Epithelial cell of prostate (primary cell): ENCODE results near the gene UBAP2L.

ENCODE experiments used
- DNase-seq: peaks from one replicate; pipeline ENCODE4 v3.0.0-alpha.2; 2011; ENCODE audit warnings: low read depth, low spot score
- H3K27ac ChIP-seq: fragments of 450-650 bp; 2 replicates; pipeline ENCODE4 v1.5.1; 2017; ENCODE audit warnings: mild to moderate bottlenecking

UBAP2L gene, protein sequence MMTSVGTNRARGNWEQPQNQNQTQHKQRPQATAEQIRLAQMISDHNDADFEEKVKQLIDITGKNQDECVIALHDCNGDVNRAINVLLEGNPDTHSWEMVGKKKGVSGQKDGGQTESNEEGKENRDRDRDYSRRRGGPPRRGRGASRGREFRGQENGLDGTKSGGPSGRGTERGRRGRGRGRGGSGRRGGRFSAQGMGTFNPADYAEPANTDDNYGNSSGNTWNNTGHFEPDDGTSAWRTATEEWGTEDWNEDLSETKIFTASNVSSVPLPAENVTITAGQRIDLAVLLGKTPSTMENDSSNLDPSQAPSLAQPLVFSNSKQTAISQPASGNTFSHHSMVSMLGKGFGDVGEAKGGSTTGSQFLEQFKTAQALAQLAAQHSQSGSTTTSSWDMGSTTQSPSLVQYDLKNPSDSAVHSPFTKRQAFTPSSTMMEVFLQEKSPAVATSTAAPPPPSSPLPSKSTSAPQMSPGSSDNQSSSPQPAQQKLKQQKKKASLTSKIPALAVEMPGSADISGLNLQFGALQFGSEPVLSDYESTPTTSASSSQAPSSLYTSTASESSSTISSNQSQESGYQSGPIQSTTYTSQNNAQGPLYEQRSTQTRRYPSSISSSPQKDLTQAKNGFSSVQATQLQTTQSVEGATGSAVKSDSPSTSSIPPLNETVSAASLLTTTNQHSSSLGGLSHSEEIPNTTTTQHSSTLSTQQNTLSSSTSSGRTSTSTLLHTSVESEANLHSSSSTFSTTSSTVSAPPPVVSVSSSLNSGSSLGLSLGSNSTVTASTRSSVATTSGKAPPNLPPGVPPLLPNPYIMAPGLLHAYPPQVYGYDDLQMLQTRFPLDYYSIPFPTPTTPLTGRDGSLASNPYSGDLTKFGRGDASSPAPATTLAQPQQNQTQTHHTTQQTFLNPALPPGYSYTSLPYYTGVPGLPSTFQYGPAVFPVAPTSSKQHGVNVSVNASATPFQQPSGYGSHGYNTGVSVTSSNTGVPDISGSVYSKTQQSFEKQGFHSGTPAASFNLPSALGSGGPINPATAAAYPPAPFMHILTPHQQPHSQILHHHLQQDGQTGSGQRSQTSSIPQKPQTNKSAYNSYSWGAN

DNA sequence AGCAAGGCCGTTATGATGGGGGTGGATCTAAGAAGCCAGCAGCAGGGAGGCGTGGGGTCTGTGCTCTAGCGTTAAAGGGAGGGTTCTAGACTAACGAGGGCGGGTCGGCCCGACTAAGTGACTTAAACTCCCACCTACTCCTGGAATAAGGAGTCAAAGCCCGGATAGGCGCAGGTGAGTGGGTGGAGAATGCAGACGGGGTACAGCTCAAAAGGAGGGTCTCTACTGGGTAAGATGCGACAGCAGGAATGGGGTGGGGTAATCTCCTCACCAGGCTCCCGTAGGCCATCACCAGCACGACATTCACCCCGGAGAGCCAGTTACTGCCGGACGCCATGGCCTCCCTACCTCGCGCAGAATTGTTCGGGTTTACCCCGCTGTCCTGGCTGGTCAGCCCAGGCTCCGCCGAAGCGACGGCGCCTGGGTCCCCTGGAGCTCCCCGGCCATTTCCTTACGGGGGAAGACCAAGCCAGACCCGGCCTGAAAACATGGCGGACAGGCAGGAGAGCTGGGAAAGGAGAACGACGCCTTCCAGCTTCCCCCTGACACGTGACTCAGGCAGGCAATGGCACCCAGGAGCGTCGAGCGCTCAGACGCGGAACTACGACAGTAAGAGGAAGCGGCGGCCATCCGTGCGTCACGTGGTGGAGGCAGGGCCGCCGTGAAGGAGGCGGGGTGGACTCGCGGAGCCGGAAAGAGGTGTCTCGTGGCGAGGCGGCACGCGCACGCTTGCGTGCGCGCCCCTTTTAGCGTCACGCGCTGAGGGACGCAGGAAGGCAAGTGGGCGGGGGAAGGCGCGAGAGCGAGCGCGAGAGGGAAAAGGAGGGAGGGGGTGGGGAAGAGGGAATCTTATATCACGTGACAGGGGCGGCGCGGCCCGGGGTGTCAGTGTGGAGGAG is at the start of gene UBAP2L:
Gene UBAP2L (plus strand): TSS at position 885 of the 899 bp plus-strand sequence. CDS start 4,169 bp downstream, outside the sequence.
- H3K27ac ChIP-seq, result peak within 1 kb of the TSS; percentile 91
- DNase-seq, result peak; percentile 97

- DNase-seq, result no peak
- H3K27ac ChIP-seq, result peak overlapping the region; percentile 65
These were observed 49.6 kb upstream of the UBAP2L start for GRCh38 chr1:154171223-154171583.

- peak overlapping the region; percentile 65 for H3K27ac ChIP-seq
- no peak for DNase-seq
These were observed 48.9 kb upstream of the UBAP2L start for GRCh38 chr1:154171880-154172279.

DNA sequence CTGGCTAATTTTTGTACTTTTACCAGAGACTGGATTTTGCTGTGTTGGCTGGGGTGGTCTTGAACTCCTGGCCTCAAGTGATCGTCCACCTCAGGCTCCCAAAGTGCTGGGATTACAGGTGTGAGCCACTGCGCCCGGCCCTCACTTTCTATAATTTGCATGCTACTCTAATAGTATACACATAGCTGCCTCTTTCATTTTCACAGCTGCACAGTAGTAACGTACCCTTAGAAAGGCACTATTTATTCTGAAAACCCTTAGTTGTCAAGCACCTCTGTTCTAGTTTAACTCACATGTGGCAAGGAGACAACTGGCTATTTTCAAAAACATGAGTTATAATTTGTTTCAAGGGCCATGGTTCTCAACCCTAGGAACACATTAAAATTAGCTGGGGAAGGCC is 46.1 kb upstream of the UBAP2L start:
- DNase-seq, result no peak
- no peak overlapping the region for H3K27ac ChIP-seq

GRCh38 chr1:154176337-154176736 is 44.4 kb upstream of the UBAP2L start:
- H3K27ac ChIP-seq, result peak overlapping the region; percentile 40
- no peak for DNase-seq

DNA sequence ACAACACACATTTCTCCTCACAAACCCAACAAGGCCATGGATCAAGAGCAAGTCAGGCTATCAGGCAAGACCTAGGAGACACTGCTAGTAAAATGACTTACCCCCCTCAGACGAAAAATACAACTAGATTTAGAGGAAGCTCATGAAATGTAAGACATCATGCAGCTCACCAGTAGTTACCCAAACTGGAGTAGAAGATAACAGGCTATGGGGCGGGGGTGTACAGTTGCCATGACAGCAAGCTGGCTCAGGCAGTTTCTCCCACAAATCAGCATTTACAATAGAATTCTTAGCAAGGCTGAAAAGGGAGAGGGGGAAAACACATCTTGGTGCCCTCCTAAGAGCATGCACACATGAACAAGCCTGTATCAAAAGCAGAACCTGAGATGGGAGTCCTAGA is 42.7 kb upstream of the UBAP2L start:
- H3K27ac ChIP-seq, result peak overlapping the region; percentile 40
- no peak for DNase-seq

GRCh38 chr1:154178911-154179811 is 41.6 kb upstream of the UBAP2L start:
- H3K27ac ChIP-seq, result peak overlapping the region; percentile 40
- DNase-seq, result no peak

- H3K27ac ChIP-seq, result peak overlapping the region; percentile 40
- no peak for DNase-seq
These were observed 40.6 kb upstream of the UBAP2L start for GRCh38 chr1:154179946-154180687.

DNA sequence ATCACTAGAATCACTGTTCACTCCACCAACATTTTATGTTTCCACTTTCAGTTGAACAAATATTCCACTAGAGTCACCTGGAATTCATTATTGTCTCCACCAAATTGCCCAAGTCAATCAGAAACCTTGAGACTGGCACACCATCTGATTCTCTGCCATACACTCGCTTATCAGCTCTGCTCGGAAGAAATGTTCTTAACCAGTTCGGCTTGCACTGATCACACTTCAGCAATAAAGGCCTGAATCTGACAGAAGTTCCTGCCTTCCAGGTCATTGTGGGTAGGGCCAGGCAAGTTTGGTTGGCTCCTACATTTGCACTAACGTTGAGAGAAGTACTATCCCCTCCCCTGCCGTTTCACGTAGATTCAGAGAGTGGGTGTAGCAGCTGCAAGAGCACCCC is 38.8 kb upstream of the UBAP2L start:
- no peak for DNase-seq
- peak overlapping the region; percentile 96 for H3K27ac ChIP-seq

- DNase-seq, result no peak
- H3K27ac ChIP-seq, result peak overlapping the region; percentile 96
These were observed 38.3 kb upstream of the UBAP2L start for GRCh38 chr1:154182344-154183045.

DNA sequence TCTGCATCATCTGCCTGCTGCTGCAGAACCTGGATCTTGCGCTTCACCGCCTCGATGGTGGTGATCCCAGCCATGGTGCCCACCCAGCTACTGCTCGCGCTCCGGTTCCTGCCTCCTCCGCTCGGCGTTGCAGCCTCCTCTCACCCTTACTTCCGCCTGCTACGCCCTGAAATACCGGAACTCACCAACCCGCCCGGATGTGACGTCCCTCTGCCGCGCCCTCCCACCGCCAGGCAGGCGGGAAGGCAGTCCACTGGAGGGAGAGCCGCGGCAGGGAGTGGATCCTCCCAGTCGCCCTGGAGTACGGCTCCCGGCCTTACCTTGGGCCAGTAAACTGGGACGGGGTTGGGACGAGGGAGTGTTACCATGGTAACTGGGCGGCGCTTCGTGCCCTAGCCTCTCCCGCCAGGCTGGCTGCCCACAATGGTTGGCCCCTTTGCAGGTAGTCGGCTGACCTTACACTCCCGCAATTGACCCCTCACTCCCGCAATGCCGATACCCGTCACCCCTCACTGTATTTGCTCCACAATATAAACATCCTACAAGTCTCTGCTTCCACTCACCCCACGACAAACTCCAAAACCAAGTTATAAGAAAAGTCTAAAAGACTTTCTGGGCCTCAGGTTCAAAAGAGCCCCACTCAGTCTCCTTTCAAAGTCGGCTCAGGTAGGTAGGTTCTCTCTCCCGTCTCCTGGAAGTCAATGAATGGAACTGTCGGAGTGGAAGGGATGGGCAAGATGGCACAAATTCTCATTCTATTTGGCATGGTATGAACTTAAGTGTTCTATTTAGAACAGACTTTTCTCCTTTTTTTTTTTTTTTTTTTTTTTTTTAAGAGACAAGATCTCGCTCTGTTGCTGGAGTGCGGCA is 37.5 kb upstream of the UBAP2L start:
- peak overlapping the region; percentile 96 for H3K27ac ChIP-seq
- peak; percentile 88 for DNase-seq

- DNase-seq, result no peak
These were observed 34.6 kb upstream of the UBAP2L start for GRCh38 chr1:154186177-154186576.

GRCh38 chr1:154186852-154187501 is 33.8 kb upstream of the UBAP2L start:
- H3K27ac ChIP-seq, result no peak overlapping the region
- DNase-seq, result no peak

More at GRCh38 chr1:154186177-154186576, 34.6 kb upstream of the UBAP2L start:
- H3K27ac ChIP-seq, result no peak overlapping the region

GRCh38 chr1:154190550-154190949 is 30.2 kb upstream of the UBAP2L start:
- no peak for DNase-seq
- H3K27ac ChIP-seq, result no peak overlapping the region

DNA sequence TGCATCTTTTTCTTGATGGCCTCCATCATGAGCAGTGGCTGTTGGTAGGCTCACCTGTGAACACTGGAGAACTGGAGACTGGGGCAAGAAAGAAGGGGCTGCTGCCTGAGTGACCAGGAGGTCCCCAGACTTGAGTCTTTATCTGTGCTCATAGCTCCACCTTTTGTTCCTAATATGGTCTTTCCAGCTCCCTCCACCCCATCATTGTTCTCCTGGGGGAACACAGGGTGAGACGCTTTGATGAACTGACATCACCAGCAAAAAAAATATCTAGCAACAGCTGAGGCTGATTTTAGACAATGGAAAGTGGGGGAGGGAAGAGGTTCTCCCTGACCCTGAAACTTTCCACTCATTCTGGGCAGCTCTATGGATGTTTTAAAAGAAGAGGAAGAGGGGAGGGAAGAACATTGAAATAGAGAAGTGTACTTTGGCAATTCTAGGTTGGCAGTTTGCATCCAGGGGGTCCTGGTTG is 28.7 kb upstream of the UBAP2L start, which contains the start of gene TPM3:
Gene TPM3 (minus strand): TSS at position 111 of the 472 bp plus-strand sequence. CDS start 82 bp downstream, at position 29.
- no peak for DNase-seq
- no peak within 1 kb of the TSS for H3K27ac ChIP-seq

- H3K27ac ChIP-seq, result no peak overlapping the region
- no peak for DNase-seq
These were observed 28.3 kb upstream of the UBAP2L start for GRCh38 chr1:154192476-154192875.
